Lower lobe of right lung (tissue), 2 donors: ENCODE results near the gene DST. TPM values are rescaled to one million over a fixed set of nuclear protein-coding genes. Genes with fewer than 3 reads are reported as not detected.

Source experiments
- ATAC-seq, 2 donors: fragments of 200-7000 bp; cut with Tn5 transposase; one replicate each; pipeline ENCODE4 v1.9.1; 2020 to 2022; ENCODE audit warnings: mild to moderate bottlenecking in 2 of 2, moderate library complexity in 2 of 2
- DNase-seq: peaks from one replicate; pipeline ENCODE4 v3.0.0-alpha.2; 2020
- H3K27ac ChIP-seq: fragments of 200-600 bp; one replicate; pipeline ENCODE4 v1.8.0; 2022
- H3K27me3 ChIP-seq: fragments of 200-600 bp; one replicate; pipeline ENCODE4 v1.8.0; 2022; ENCODE audit warnings: low read depth
- H3K36me3 ChIP-seq: fragments of 200-600 bp; one replicate; pipeline ENCODE4 v1.8.0; 2022; ENCODE audit warnings: mild to moderate bottlenecking
- H3K4me1 ChIP-seq: fragments of 200-600 bp; one replicate; pipeline ENCODE4 v1.8.0; 2022
- H3K4me3 ChIP-seq: fragments of 200-600 bp; one replicate; pipeline ENCODE4 v1.8.0; 2022; ENCODE audit warnings: mild to moderate bottlenecking
- H3K9me3 ChIP-seq: fragments of 200-600 bp; one replicate; pipeline ENCODE4 v1.8.0; 2022
- CTCF ChIP-seq: fragments of 200-600 bp; IDR thresholded peaks from one replicate; pipeline ENCODE4 v1.8.0; 2022; ENCODE audit warnings: antibody characterized with exemption, mild to moderate bottlenecking
- intact Hi-C: fragments of 100-400 bp; cut with DNase I; formaldehyde crosslinking; loops from one replicate; pipeline ENCODE4 v1.11.0; 2022
- total RNA-seq: library from RNA; stranded (reverse); fragmentation: NEBNext Ultra II Directional; extraction: Animal tissue kit (Norgen Biotek cat#: 25700); gene quantifications from one replicate; pipeline ENCODE4 v1.2.1, GENCODE V29; 2021
- donor health status: DM: no; HTN: yes; CAD: no; lungs with severe emphysema.

Gene DST
- total RNA-seq, 1 donor from 2014 or later = 327 TPM

DNA sequence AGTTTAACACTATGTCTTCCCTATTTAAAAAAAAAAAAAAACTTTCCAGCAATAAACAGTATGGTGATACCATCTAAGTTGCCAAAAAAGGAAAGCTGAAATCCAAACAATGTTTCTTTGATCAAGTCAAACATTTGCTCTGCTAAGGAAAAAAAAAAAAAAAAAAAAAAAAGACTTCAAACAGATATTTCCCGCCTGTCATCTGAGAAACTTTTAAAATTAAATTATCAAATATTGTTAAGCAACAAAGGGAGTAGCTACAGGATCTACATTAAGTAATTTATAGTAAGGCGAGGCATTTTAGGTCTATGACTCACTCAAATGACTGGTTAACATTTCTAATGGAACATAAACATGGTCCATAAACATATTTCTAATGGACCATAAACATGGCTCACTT lies 121.2 kb downstream of the DST start:
- TF ChIP-seq CTCF = no peak
- H3K27ac ChIP-seq = no peak overlapping the region
- H3K9me3 ChIP-seq = no peaks in the 10 kb centered on the region
- H3K27me3 ChIP-seq = no peaks in the 10 kb centered on the region
- intact Hi-C loops = no loop called here
- ATAC-seq (no peak), DNase-seq (no peak)
- peaks cover 36% of the 10 kb centered on the region for H3K36me3 ChIP-seq
- no peak overlapping the region for H3K4me3 ChIP-seq
- H3K4me1 ChIP-seq = peaks cover 35% of the 10 kb centered on the region

GRCh38 chr6:56520218-56520617 lies 122.5 kb downstream of the DST start:
- TF ChIP-seq CTCF = no peak
- H3K27ac ChIP-seq = no peak overlapping the region
- no peak for DNase-seq
- peaks cover 35% of the 10 kb centered on the region for H3K4me1 ChIP-seq
- H3K27me3 ChIP-seq = no peaks in the 10 kb centered on the region
- H3K9me3 ChIP-seq = no peaks in the 10 kb centered on the region
- H3K4me3 ChIP-seq = no peak overlapping the region
- H3K36me3 ChIP-seq = peaks cover 34% of the 10 kb centered on the region
- no peak for ATAC-seq
- intact Hi-C loops = no loop called here

DNA sequence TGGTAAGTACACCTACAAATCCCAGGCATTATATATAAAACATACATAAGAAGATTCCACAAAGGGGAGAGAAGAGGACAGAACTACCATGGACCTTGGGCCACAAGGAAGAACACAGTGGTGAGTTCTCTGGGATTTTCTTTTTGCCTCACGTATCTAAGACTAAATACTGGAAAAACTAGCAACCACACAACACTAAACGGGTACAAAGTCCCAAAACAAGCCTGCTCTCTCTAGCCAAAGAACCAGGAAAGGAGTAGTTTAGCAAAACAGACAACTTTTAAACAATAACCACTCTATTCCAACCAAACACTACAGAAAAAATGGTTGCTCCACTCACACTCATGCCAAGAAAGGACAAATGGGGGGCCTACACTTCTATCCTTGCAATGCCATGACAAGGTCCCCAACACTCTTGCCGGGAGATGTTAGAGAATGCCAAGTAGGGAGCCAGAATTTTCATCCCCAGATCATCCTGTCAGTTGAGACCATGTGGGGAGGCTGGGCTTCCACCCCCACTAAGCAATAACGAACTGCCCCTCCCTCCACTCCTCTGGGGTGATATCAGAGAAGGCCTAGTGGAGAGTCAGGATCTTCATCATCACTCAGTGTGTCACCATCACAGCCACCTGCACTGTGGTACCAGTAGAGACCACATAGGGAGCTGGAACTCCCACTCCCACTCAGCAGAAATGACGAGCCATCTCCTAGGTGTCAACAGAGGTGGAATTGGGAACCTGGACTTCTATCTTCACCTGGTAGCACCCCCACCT lies 123.5 kb downstream of the DST start:
- no peak for DNase-seq
- Histone ChIP-seq H3K27ac (no peak overlapping the region), H3K36me3 (peaks cover 37% of the 10 kb centered on the region), H3K4me1 (peaks cover 34% of the 10 kb centered on the region), H3K9me3 (no peaks in the 10 kb centered on the region), H3K27me3 (no peaks in the 10 kb centered on the region), H3K4me3 (no peak overlapping the region)
- no peak for TF ChIP-seq CTCF
- no peak for ATAC-seq
- intact Hi-C loops = no loop called here

GRCh38 chr6:56517155-56517745 lies 125.4 kb downstream of the DST start:
- no peak for DNase-seq
- Histone ChIP-seq H3K4me1 (peaks cover 35% of the 10 kb centered on the region), H3K36me3 (peaks cover 32% of the 10 kb centered on the region), H3K27ac (no peak overlapping the region), H3K9me3 (no peaks in the 10 kb centered on the region), H3K4me3 (no peak overlapping the region), H3K27me3 (no peaks in the 10 kb centered on the region)
- intact Hi-C loops = no loop called here
- ATAC-seq = no peak
- TF ChIP-seq CTCF = no peak

- no peak overlapping the region for H3K4me3 ChIP-seq
- TF ChIP-seq CTCF = no peak
- H3K9me3 ChIP-seq = no peaks in the 10 kb centered on the region
- no peak overlapping the region for H3K27ac ChIP-seq
- H3K4me1 ChIP-seq = peaks cover 27% of the 10 kb centered on the region
- ATAC-seq (no peak), DNase-seq (no peak)
- intact Hi-C loops = no loop called here
- peaks cover 25% of the 10 kb centered on the region for H3K36me3 ChIP-seq
- no peaks in the 10 kb centered on the region for H3K27me3 ChIP-seq
Measured at GRCh38 chr6:56516003-56516402, 126.7 kb downstream of the DST start.
